GM18520 (cell line): ENCODE results near the gene LGALS9.

Experiments used
- ATAC-seq: cut with Tn5 transposase; IDR thresholded peaks from one replicate; pipeline ENCODE4 v1.9.1; 2021; ENCODE audit not compliant: unreplicated experiment

The LGALS9 gene

GRCh38 chr17:27602721-27603420 is 28.1 kb upstream of the LGALS9 start:
- no peak for ATAC-seq

- no peak for ATAC-seq
These were observed 27.6 kb upstream of the LGALS9 start for GRCh38 chr17:27603421-27603770.

- no peak for ATAC-seq
These were observed 26.9 kb upstream of the LGALS9 start for GRCh38 chr17:27603880-27604794.

GRCh38 chr17:27605409-27605808 is 25.6 kb upstream of the LGALS9 start:
- ATAC-seq: no peak

DNA sequence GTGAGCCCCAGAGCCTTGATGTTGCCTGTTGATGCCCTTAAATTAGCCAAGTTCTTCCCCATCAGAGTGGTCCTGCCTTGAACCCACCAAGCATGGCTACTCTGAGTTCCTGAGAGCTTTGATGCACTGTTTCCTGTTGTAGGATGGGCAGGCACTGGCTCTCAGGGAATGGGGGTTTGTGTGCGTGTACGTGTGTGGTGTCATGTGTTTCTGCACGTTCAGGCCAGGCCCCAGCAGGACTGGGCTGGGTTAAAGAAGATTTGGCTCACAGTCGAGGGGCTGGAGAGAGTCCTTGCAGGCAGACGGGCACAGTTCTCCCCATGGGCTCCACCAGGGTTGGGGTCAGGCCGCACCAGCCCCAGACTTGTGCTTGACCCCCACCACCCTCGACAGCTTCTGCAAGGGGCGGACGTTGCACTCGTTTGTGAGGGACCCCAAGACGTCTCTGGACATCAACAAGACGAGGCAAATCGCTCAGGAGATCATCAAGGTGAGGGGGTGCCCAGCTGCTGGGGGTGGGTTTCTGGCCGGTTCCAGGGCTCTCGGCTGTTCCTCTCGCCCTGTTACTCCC is 23.4 kb upstream of the LGALS9 start:
- ATAC-seq: no peak

- ATAC-seq: peak; percentile 58
These were observed 22.4 kb upstream of the LGALS9 start for GRCh38 chr17:27608328-27609230.

GRCh38 chr17:27609611-27610303 is 21.2 kb upstream of the LGALS9 start:
- no peak for ATAC-seq

- no peak for ATAC-seq
These were observed 20.7 kb upstream of the LGALS9 start for GRCh38 chr17:27610304-27610677.

DNA sequence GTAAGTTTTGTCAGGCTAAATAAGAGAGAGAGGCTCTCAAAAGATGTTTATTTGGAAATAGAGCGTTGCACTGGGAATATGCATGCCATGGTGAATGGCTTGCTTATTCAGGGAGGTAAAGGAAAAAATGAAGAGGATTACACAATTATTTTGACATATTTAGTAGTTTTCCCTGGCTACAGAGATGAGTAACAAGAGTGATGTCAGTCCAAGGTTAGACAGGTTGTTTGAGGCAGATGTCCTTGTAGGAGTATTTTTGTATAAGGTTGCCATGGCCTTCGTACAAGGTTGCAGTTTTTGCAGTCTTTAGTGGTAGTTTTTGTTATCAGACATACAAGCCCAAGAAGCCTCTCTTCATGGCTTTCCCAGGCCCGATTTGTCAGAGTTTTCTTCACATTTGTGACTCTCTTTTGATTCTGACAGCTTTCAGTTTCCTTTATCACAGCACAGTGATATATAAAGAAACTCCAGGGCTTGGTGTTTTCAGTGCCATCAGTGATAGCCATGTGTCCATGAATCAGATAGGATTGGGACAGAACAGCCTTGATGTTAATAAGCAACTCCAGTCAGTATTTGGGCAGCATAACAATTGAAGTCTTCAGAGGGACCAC is 18.7 kb upstream of the LGALS9 start:
- ATAC-seq: no peak

- ATAC-seq: no peak
These were observed 17.6 kb upstream of the LGALS9 start for GRCh38 chr17:27613433-27613832.

DNA sequence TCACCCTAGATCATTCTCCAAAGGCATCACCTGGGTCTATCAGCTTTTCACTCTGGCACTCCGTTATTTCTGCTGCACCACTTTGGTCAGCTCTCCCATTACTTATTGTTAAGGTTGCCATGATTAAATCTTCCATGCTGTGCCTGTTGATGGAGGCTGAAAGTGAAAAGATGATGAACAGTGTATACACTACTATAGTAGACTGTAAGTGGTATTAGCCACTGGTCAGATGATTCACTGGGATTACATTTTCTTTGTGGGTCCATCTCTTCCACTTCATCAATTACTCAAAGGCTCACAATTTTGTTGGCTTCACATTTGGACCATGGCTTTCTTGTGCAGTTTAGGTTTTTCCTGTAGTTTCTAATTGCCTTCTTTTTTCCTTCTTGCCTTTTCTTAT is 15.9 kb upstream of the LGALS9 start:
- no peak for ATAC-seq

DNA sequence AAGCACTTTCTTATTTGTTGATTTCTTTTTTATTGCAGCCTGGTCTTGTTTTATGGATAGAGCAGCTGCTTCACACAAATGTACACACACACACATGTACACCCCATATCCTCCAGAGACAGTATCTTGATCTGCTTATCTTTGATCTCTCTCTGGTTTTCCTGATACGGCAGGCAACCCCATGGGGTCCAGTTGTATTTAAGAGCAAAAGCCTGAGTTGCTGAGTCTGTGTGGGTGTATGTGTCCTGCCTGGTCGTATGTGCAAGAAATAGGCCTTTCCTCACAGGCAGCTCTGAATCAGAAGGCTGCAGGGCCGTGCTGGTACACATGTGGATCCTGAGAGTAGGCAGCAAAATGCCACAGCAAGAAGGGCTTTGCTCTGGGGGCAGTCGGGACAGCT is 14.6 kb upstream of the LGALS9 start:
- no peak for ATAC-seq

DNA sequence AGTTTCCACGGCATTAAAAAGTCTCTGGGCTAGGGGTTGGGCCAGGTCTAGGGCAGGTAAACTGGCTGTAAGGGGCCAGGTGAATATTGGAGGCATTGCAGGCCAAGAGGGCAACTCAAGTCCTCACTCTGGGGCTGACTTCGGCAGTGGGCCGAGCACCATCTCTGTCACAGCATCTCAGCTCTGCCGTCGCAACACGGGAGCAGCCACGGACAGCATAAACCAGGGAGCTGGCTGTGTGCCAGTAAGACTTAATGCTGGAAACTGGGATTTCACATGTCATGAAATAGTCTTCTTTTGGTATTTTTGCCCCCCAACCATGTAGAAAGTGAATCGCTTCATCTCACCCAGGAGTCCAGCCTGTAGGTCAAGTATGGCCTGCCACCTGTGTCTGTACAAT is 12.6 kb upstream of the LGALS9 start:
- no peak for ATAC-seq

GRCh38 chr17:27620721-27621120 is 10.3 kb upstream of the LGALS9 start:
- ATAC-seq: no peak

DNA sequence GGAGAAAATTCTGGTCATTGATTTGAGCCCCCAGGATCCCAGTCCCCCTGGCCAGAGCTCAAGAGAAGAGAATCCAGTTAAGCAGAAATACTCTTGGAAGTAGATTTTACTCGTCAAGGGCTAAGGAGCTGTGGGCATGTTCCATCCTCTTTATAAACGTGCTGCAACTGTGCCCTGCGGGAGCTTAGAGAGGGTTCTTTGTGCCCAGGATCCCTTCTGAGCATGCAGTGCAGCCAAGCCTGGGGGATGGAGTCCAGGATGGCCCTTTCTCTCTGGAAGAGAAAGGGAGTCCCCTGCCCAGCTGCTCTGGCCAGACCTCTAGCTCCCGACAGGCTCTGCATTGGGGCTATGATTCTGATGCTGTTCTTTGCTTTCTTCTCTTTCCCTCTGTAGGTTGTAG is 9.5 kb upstream of the LGALS9 start:
- ATAC-seq: no peak

DNA sequence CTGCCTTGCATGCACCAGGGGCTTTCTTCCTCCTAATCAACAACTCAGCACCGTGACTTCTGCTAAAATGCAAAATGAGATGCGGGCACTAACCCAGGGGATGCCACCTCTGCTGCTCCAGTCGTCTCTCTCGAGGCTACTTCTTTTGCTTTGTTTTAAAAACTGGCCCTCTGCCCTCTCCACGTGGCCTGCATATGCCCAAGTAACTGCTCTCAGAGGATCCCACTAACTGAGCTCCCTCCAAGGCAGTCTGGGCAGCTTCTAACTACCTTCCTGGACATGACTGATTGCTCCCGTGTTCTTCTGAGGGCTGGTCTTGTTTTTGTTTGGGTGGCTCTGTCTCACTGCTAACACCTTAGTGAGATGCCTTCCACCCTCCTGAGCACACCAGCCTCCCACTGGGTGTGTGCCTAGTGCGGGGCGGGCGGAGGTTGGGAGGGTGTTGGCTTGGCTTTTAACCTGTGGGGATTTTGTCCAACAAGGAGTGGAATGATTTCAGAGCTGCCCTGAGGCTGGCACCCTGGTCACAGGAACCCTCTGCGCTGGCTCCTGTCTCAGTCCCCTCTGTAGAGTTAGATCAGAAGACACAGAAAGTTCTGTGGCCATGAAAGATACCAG is 8.9 kb upstream of the LGALS9 start:
- no peak for ATAC-seq

DNA sequence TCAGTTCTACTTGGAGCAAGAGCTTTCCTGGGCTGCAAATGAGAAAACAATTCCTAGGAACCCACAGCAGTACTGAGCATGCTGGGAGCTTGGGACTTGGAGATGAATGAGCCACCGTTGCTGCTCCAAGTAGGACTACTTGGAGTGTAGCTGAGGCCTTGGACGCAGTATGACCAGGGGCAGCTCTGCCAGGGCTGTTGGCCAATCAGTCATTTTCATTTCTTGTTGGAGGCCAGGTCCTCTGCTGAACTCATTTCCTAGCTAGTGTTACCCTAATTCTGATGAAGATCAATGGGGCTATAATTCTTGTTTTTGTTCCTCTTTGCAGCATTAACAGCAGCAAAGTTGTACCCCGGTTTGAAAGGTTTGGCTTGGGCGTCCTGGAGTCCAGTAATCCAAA is 8.0 kb upstream of the LGALS9 start:
- ATAC-seq: no peak

DNA sequence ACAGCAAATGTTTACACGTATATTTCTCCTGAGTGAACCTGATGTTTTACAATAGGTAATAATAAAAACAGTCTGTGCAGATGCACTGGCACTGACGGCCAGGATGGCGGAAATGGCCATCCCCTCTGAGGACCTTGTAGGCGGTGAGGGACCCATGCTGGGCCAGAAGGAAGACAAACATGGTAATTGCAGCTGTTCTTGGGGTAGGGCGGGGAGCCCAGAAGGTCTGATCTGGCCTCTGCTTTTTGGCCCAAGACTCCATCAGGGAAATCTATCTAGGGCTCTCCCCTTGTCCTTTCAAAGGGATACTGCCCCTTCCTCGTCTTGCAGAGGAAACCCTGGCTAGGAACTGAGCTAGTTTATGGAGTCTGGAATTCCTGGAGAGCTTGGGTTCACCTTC is 7.4 kb upstream of the LGALS9 start:
- ATAC-seq: no peak

GRCh38 chr17:27624539-27624938 is 6.4 kb upstream of the LGALS9 start:
- ATAC-seq: no peak

DNA sequence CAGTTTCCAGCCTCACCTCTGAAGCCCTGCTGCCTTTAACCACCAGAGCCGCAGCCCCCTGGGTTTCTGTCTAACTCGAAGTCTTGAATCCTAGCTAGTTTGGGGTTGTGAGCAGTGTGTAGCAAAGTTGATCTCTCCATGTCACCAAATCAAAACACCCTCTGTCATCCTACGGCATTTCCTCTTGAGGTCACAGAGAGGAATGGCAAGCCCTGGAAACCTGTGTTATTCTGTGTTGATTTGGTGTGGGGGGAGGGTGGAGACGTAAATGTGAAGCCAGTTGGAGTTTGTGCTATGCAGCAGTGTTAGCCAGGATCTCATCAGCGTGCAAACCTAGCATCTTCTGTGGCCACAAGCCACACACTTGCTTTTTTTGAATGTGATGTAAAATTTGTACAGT is 5.1 kb upstream of the LGALS9 start:
- ATAC-seq: no peak
